Endothelial cell of hepatic sinusoid (primary cell): Measurements from ENCODE around the gene ZNF354B.
"Not testable (repeated sequence)": the region's sequence is repeated elsewhere in the genome, so short reads cannot be mapped to it uniquely, and the experiment has no call there.

Experiments used
- in situ Hi-C: cut with HindIII; loops from 2 replicates; pipeline ENCODE4 v1.10.0; 2017; ENCODE audit warnings: low sequenced_read_pairs

Gene ZNF354B

GRCh38 chr5:178883115-178883694, 23.5 kb downstream of the ZNF354B start:
- in situ Hi-C loops, result not testable (repeated sequence)

GRCh38 chr5:178883815-178884430, 24.2 kb downstream of the ZNF354B start:
- in situ Hi-C loops, result no loop called here

GRCh38 chr5:178895615-178896571, 36.1 kb downstream of the ZNF354B start, which contains the start of gene ZFP2:
TSS of gene ZFP2 (plus strand) at chr5:178895913. CDS start at chr5:178931314, 35,401 bp downstream.
- in situ Hi-C loops, result no loop called here

GRCh38 chr5:178899289-178899688, 39.5 kb downstream of the ZNF354B start:
- in situ Hi-C loops, result no loop called here

- in situ Hi-C loops, result no loop called here
Observed at GRCh38 chr5:178902849-178903248, 43.1 kb downstream of the ZNF354B start.

GRCh38 chr5:178931846-178932760, 72.3 kb downstream of the ZNF354B start:
- in situ Hi-C loops, result no loop called here
